ENCODE measurements around the gene DCTPP1. TPM values are rescaled to one million over a fixed set of nuclear protein-coding genes. Genes with fewer than 3 reads are reported as not detected.
"Not testable (repeated sequence)": the region's sequence is repeated elsewhere in the genome, so short reads cannot be mapped to it uniquely, and the experiment has no call there.

DCTPP1 gene
- polyA plus RNA-seq (2011; rRNA removed) (34.1 and 34.7 TPM in 2 replicates), polyA minus RNA-seq (2011; rRNA and poly(A)+ RNA removed) (9.6 and 15.7 TPM in 2 replicates)

DNA sequence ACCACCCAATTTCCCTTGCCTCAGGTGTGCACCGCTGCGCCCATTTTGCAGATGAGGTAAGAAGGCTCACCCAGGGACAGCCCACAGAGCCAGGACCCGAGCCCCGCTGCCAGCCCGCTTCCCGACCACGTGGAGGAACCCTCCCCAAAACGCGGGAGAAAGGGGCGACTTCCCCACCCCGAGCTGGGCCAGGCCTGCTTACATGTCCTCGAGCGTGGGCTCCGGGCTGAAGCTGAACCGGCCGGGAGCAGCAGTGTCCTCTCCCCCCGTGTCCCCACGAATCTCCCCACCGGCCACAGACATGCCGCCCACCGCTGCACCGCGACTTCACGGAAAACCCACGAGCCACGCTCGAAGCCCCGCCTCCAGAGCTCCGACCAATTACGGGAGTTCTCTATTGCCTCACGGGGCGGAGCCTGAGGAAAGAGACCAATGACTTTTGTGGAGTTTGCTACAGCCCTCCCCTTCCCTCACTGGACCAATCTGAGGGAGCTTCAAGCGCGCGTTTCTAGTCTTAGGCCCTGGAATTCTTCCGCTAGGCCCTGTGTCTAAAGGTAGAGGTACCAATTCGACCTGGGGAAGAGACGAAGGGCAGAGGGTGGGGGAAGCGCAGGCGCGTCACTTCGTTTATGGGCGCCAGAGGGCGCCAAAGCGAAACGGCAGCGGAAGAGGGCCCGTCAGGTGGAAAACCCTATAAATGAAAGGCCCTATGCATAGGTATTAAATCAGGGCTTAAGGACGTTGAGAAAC, at the start of gene DCTPP1:
DCTPP1 (minus strand) TSS at position 353 of the 750 bp plus-strand sequence; CDS start at position 303, 50 bp downstream.
- H3K27me3 ChIP-seq (ENCODE audit: control insufficient read depth, insufficient read depth, low read length): no peaks in the 10 kb centered on the region
- TF ChIP-seq, protein P1, sequence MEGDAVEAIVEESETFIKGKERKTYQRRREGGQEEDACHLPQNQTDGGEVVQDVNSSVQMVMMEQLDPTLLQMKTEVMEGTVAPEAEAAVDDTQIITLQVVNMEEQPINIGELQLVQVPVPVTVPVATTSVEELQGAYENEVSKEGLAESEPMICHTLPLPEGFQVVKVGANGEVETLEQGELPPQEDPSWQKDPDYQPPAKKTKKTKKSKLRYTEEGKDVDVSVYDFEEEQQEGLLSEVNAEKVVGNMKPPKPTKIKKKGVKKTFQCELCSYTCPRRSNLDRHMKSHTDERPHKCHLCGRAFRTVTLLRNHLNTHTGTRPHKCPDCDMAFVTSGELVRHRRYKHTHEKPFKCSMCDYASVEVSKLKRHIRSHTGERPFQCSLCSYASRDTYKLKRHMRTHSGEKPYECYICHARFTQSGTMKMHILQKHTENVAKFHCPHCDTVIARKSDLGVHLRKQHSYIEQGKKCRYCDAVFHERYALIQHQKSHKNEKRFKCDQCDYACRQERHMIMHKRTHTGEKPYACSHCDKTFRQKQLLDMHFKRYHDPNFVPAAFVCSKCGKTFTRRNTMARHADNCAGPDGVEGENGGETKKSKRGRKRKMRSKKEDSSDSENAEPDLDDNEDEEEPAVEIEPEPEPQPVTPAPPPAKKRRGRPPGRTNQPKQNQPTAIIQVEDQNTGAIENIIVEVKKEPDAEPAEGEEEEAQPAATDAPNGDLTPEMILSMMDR (IDR thresholded peaks at IDR 0.05; ENCODE audit: low read depth, low read length): peak; percentile 71
- DNase-seq (ENCODE audit: low read depth, low spot score): peak; percentile 91
- H3K4me3 ChIP-seq (ENCODE audit: low read depth, low read length): peak within 1 kb of the TSS; percentile 93
- POLR2A ChIA-PET: interaction anchor here (0.5 to 1.6 kb wide), 5 partner anchors 12 to 180 kb away, joined by 3 to 11 read pairs (median 8); partner anchors contain the start of gene ZNF689
- no peak within 1 kb of the TSS for H3K27ac ChIP-seq (ENCODE audit: low read depth, low read length)
- H3K9me3 ChIP-seq (ENCODE audit: control insufficient read depth, insufficient read depth, low read length): no peaks in the 10 kb centered on the region
- CTCF ChIA-PET: interaction anchor here (0.6 to 2.5 kb wide), 22 partner anchors 9 to 306 kb away, joined by 3 to 12 read pairs (median 4); partner anchors contain the start of genes PRR14 and SEPHS2

DNA sequence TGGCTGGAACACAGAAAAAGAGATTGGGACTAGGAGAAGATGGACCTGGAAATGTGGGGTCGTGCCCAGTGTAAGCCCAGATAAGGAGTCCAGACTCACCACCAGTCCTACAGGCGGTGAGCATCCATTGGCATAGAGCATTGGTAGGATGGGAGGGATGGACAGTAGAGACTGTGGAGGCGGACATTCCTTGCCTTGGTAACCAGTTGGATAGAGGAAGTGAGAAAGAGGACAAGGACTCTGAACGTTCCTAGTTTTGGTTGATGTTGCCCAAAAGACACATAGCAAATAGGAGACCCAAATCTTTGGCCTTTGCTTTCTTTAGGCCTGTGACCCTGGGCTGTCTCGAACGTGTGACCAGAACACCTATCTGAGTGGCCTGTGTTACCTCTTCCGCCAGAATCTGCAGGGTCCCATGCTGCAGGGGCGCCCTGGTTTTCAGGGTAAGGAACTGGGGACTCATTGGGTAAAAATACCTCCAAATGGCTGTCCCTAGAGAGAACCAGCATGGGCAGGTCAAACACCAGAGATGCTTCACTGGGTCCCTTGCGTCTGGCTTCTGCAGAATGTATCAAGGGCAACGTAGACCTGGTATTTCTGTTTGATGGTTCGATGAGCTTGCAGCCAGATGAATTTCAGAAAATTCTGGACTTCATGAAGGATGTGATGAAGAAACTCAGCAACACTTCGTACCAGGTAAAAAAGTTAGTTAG, 49.1 kb upstream of the DCTPP1 start:
- no peak for DNase-seq (ENCODE audit: low read depth, low spot score)
- Histone ChIP-seq H3K4me3 (ENCODE audit: low read depth, low read length) (no peak overlapping the region), H3K27me3 (ENCODE audit: control insufficient read depth, insufficient read depth, low read length) (peaks cover 47% of the 10 kb centered on the region), H3K27ac (ENCODE audit: low read depth, low read length) (no peak overlapping the region), H3K9me3 (ENCODE audit: control insufficient read depth, insufficient read depth, low read length) (no peaks in the 10 kb centered on the region; the same call in 1 of the 2 replicates)
- TF ChIP-seq, protein P1 (IDR thresholded peaks at IDR 0.05; ENCODE audit: low read depth, low read length): no peak
- ChIA-PET POLR2A (no interaction called here), CTCF (no interaction called here)

DNA sequence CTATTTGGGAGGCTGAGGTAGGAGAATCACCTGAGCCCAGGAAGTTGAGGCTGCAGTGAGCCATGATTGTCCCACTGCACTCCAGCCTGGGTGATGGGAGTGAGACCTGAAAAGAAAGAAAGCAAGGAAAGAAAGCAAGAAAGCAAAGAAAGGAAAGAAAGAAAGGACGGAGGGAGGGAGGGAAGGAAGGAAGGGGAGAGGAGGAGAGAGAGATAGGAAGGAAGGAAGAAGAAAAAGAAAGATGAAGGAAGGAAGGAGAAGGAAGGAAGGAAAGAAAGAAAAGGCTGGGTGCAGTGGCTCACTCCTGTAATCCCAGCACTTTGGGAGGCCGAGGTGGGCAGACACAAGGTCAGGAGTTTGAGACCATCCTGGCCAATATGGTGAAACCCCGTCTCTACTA, 47.9 kb upstream of the DCTPP1 start:
- peaks cover 53% of the 10 kb centered on the region for H3K27me3 ChIP-seq (ENCODE audit: control insufficient read depth, insufficient read depth, low read length)
- H3K9me3 ChIP-seq (ENCODE audit: control insufficient read depth, insufficient read depth, low read length); H3K27ac ChIP-seq (ENCODE audit: low read depth, low read length); DNase-seq (ENCODE audit: low read depth, low spot score); H3K4me3 ChIP-seq (ENCODE audit: low read depth, low read length); CTCF ChIA-PET: not testable (repeated sequence)
- POLR2A ChIA-PET: interaction anchor here (0.7 kb wide), 1 partner anchor 483 kb away, joined by 4 read pairs; no protein-coding TSS in a partner anchor

DNA sequence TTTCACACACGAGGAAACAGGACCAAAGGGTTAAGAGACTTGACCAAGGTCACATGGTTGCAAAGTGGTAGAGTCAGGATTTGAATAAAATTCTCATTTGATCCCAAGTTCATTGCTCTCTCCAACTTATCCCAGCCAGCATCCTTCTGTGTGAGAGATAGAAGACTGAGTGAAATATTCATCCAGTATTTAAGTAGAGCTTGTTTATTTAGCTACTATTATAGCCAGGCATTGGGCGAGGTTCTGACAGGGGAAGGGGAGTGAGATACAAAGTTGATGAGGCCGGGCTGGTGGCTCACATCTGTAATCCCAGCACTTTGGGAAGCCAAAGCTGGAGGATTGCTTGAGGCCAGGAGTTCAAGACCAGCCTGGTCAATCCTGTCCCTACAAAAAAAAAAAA, 47.2 kb upstream of the DCTPP1 start:
- Histone ChIP-seq H3K4me3 (ENCODE audit: low read depth, low read length) (no peak overlapping the region), H3K27me3 (ENCODE audit: control insufficient read depth, insufficient read depth, low read length) (peaks cover 58% of the 10 kb centered on the region), H3K9me3 (ENCODE audit: control insufficient read depth, insufficient read depth, low read length) (peaks cover 3% of the 10 kb centered on the region; the same call in 1 of the 2 replicates), H3K27ac (ENCODE audit: low read depth, low read length) (no peak overlapping the region)
- CTCF ChIA-PET: no interaction called here
- POLR2A ChIA-PET: interaction anchor here (0.7 kb wide), 1 partner anchor 482 kb away, joined by 4 read pairs; no protein-coding TSS in a partner anchor
- no peak for DNase-seq (ENCODE audit: low read depth, low spot score)
- TF ChIP-seq, protein P1 (IDR thresholded peaks at IDR 0.05; ENCODE audit: low read depth, low read length): no peak

DNA sequence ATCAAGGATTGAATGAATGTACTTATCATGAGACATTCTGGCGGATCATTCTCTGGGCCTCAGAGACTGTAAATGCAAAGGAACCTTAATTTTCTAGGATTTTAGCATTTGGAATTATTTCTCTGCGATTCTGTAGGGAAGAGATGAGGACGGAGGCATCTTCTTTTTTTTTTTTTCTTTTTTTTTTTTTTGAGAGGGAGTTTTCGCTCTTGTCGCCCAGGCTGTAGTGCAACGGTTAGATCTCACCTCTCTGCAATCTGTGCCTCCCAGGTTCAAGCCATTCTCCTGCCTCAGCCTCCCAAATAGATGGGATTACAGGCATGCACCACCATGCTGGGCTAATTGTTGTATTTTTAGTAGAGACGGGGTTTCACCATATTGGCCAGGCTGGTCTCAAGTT, 44.9 kb upstream of the DCTPP1 start:
- POLR2A ChIA-PET: no interaction called here
- Histone ChIP-seq H3K4me3 (ENCODE audit: low read depth, low read length) (no peak overlapping the region), H3K27me3 (ENCODE audit: control insufficient read depth, insufficient read depth, low read length) (peaks cover 51% of the 10 kb centered on the region), H3K27ac (ENCODE audit: low read depth, low read length) (no peak overlapping the region), H3K9me3 (ENCODE audit: control insufficient read depth, insufficient read depth, low read length) (peaks cover 3% of the 10 kb centered on the region; the same call in 1 of the 2 replicates)
- CTCF ChIA-PET: no interaction called here
- DNase-seq (ENCODE audit: low read depth, low spot score): no peak
- TF ChIP-seq, protein P1 (IDR thresholded peaks at IDR 0.05; ENCODE audit: low read depth, low read length): no peak

All from AG04450 (cell line).